GM20000 (cell line): ENCODE measurements around the gene PKDREJ.

Source experiments
- DNase-seq: peaks from one replicate; pipeline ENCODE4 v3.0.0; 2012; ENCODE audit warnings: low spot score
- TF ChIP-seq, protein P1 (sequence below): IDR thresholded peaks from 2 replicates; pipeline ENCODE4 v1.5.1; 2012; ENCODE audit warnings: mild to moderate bottlenecking, control low read depth; ENCODE audit errors: extremely low read depth, missing control alignments

Gene PKDREJ

GRCh38 chr22:46226577-46226976 lies 36.6 kb downstream of the PKDREJ start:
- no peak for DNase-seq
- TF ChIP-seq, protein P1, sequence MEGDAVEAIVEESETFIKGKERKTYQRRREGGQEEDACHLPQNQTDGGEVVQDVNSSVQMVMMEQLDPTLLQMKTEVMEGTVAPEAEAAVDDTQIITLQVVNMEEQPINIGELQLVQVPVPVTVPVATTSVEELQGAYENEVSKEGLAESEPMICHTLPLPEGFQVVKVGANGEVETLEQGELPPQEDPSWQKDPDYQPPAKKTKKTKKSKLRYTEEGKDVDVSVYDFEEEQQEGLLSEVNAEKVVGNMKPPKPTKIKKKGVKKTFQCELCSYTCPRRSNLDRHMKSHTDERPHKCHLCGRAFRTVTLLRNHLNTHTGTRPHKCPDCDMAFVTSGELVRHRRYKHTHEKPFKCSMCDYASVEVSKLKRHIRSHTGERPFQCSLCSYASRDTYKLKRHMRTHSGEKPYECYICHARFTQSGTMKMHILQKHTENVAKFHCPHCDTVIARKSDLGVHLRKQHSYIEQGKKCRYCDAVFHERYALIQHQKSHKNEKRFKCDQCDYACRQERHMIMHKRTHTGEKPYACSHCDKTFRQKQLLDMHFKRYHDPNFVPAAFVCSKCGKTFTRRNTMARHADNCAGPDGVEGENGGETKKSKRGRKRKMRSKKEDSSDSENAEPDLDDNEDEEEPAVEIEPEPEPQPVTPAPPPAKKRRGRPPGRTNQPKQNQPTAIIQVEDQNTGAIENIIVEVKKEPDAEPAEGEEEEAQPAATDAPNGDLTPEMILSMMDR = no peak

DNA sequence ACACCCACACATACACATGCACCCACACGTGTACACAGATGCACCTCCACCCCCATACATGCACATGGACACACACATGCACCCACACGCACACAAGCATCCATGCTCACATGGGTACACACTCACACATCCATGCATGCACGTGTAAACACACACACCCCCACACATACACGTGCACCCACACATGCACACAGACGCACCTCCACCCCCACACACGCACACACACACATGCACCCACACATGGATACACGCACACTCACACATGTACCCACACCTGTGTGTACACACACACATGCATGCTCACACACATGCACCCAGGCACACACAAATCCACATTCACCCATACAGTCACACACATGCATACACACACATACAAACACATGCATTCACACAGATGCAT lies 37.5 kb downstream of the PKDREJ start:
- DNase-seq = no peak
- TF ChIP-seq, protein P1 = no peak

- TF ChIP-seq, protein P1 = no peak
- DNase-seq = no peak
These were observed 38.2 kb downstream of the PKDREJ start for GRCh38 chr22:46224898-46225290.

- TF ChIP-seq, protein P1 = no peak
- no peak for DNase-seq
These were observed 38.9 kb downstream of the PKDREJ start for GRCh38 chr22:46224044-46224897.

GRCh38 chr22:46220921-46221320 lies 42.2 kb downstream of the PKDREJ start:
- TF ChIP-seq, protein P1 = no peak

GRCh38 chr22:46219636-46220035 lies 43.5 kb downstream of the PKDREJ start:
- peak; percentile 39 for DNase-seq
- TF ChIP-seq, protein P1 = no peak

More at GRCh38 chr22:46220921-46221320, 42.2 kb downstream of the PKDREJ start:
- DNase-seq = no peak

- no peak for DNase-seq
- TF ChIP-seq, protein P1 = no peak
These were observed 48.5 kb downstream of the PKDREJ start for GRCh38 chr22:46214616-46215015.
